C4-2B (cell line): Measurements from ENCODE around the gene HRC.

ENCODE experiments used
- CTCF ChIP-seq: fragments of 450-650 bp; conservative IDR thresholded peaks from 2 replicates; pipeline ENCODE4 v1.5.1; 2017; ENCODE audit warnings: mild to moderate bottlenecking
- ZFX ChIP-seq: fragments of 450-650 bp; IDR thresholded peaks from 2 replicates; pipeline ENCODE4 v1.6.1; 2017

DNA sequence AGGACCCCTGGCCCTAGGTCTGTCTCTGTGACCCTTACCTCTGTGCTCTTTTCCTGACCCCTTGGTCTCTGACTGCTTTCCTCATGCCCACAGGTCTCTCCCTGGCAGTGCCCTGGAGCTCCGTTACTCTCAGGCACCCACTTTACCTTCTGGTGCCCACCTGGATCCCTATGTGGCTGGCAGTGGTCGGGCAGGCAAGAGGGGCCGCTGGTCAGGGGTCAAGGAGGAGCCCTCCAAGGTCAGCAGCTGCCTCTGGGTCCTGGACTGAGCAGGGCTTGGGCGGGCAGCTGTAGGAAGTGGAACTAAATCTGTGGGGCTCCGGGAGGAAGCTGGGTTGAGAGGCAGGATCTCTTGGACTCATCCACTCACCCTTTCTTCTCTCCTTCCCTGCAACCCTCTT lies 19.5 kb downstream of the HRC start:
- TF ChIP-seq CTCF (no peak), ZFX (no peak)
